Measurements from ENCODE around the gene ABCG2. TPM values are rescaled to one million over a fixed set of nuclear protein-coding genes. Genes with fewer than 3 reads are reported as not detected.

ABCG2 gene
- 20.2 TPM for total RNA-seq

DNA sequence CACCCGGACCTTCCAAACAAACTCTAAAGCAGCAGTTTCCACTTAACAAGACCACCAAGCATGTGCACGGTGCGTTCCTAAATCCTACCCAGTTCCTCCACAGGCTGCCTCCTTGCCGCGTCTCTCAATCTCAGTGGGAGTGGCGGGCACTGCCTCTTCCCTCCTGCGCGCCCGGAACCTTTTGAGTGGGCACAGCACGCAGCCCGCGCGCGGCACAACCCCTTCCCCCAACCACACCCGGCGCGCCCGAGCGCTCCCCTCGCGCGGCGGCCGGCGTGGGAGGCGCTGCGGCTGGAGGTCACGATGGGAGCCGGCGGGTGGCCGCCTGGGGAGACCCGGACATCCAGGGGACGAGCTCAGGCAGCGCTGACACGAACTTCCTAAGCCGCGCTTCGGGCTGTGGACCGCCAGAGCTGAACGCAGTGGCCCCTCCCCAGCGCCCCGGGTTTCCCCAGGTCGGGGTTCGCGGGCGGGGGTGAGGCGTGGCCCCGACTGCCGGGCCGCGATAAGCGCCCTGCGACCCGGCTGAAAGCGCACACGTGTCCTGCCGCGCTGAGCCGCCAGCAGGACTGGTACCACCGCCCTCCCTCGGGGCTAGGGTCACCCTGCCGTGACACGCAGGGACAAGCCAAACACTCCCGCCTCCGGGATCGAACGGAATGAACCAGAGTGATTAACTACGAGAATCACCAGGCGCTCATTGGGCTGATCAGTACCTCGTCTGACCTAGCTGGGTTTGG lies at the start of gene ABCG2:
TSS of gene ABCG2 (minus strand) at position 151 of the 740 bp plus-strand sequence. CDS start 18,644 bp downstream, outside the sequence.

Other genes with a start within 250 kb of the ABCG2 start
- gene SPP1, start 182.9 kb downstream of the ABCG2 start, total RNA-seq, result 189 TPM
- gene PKD2, start 151.0 kb downstream of the ABCG2 start, total RNA-seq, result 87.7 TPM
- gene PPM1K, start 125.9 kb upstream of the ABCG2 start, total RNA-seq, result 54.4 TPM
- 7.9 TPM for gene HERC6, start 220.2 kb upstream of the ABCG2 start, total RNA-seq

Data from camera-type eye (tissue), 1 donor.